AG08395 (cell line): ENCODE results near the gene KPNA1.
A peak's percentile ranks its signal among the peaks of the same experiment; 100 is the strongest.

Source experiments
- DNase-seq: peaks from one replicate; pipeline ENCODE4 v3.0.0; 2012; ENCODE audit warnings: mixed read lengths, low spot score

Gene KPNA1

GRCh38 chr3:122514123-122515019 is at the start of gene KPNA1:
Gene KPNA1, minus strand, starts transcription at chr3:122514939. Its CDS starts 18,374 bp downstream, at chr3:122496565.
- DNase-seq = peak; percentile 97

- peak; percentile 91 for DNase-seq
Measured at GRCh38 chr3:122564155-122564912, 49.6 kb upstream of the KPNA1 start, which contains the start of the genes DTX3L and PARP9. Gene DTX3L, plus strand, starts transcription at chr3:122564338. Its CDS starts 89 bp downstream, at chr3:122564427. Gene PARP9, minus strand, starts transcription at chr3:122564300. Its CDS starts 4,680 bp downstream, at chr3:122559620.

- no peak for DNase-seq
Measured at GRCh38 chr3:122563717-122564025, 48.9 kb upstream of the KPNA1 start.

- no peak for DNase-seq
Measured at GRCh38 chr3:122562923-122563716, 48.4 kb upstream of the KPNA1 start.

GRCh38 chr3:122560680-122561079 is 45.9 kb upstream of the KPNA1 start:
- DNase-seq = peak; percentile 64

GRCh38 chr3:122559906-122560305 is 45.2 kb upstream of the KPNA1 start:
- DNase-seq = no peak

- DNase-seq = no peak
Measured at GRCh38 chr3:122558605-122559004, 43.9 kb upstream of the KPNA1 start.

GRCh38 chr3:122557356-122557755 is 42.6 kb upstream of the KPNA1 start:
- DNase-seq = no peak

GRCh38 chr3:122555275-122556071 is 40.7 kb upstream of the KPNA1 start:
- DNase-seq = peak; percentile 50

GRCh38 chr3:122553171-122553570 is 38.4 kb upstream of the KPNA1 start:
- no peak for DNase-seq

GRCh38 chr3:122548619-122549018 is 33.9 kb upstream of the KPNA1 start:
- no peak for DNase-seq

- DNase-seq = no peak
Measured at GRCh38 chr3:122548076-122548475, 33.3 kb upstream of the KPNA1 start.

- DNase-seq = no peak
Measured at GRCh38 chr3:122546151-122546550, 31.4 kb upstream of the KPNA1 start.

- no peak for DNase-seq
Measured at GRCh38 chr3:122538956-122539490, 24.3 kb upstream of the KPNA1 start.

- no peak for DNase-seq
Measured at GRCh38 chr3:122536632-122537001, 21.9 kb upstream of the KPNA1 start.

GRCh38 chr3:122535964-122536631 is 21.4 kb upstream of the KPNA1 start:
- DNase-seq = no peak

GRCh38 chr3:122533931-122534334 is 19.2 kb upstream of the KPNA1 start:
- DNase-seq = peak; percentile 85

- DNase-seq = no peak
Measured at GRCh38 chr3:122533480-122533879, 18.7 kb upstream of the KPNA1 start.

- DNase-seq = no peak
Measured at GRCh38 chr3:122530164-122530563, 15.4 kb upstream of the KPNA1 start.

- DNase-seq = no peak
Measured at GRCh38 chr3:122523317-122523716, 8.6 kb upstream of the KPNA1 start.

GRCh38 chr3:122520861-122521260 is 6.1 kb upstream of the KPNA1 start:
- DNase-seq = no peak
